Keratinocyte (primary cell): ENCODE measurements around the gene CORO1C. TPM values are rescaled to one million over a fixed set of nuclear protein-coding genes. Genes with fewer than 3 reads are reported as not detected.

ENCODE experiments used
- DNase-seq: peaks from one replicate; pipeline ENCODE4 v3.0.0-alpha.2; 2011; ENCODE audit warnings: low read depth, missing footprints, low spot score
- FAIRE-seq: peaks from 2 replicates; lab custom pipeline; 2011; peaks lifted over from hg19 to GRCh38; lab: Jason Lieb, UNC
- H2AFZ ChIP-seq: 2 replicates; pipeline ENCODE4 v1.6.0; 2012; ENCODE audit warnings: low read length, control low read depth, inconsistent platforms; ENCODE audit not compliant: control insufficient read depth
- H3K27ac ChIP-seq: 2 replicates; pipeline ENCODE4 v1.5.1; 2011; ENCODE audit warnings: low read length; ENCODE audit not compliant: control insufficient read depth, insufficient read depth
- H3K27me3 ChIP-seq: 3 replicates; pipeline ENCODE4 v1.6.0; 2011; ENCODE audit warnings: low read length; ENCODE audit not compliant: control insufficient read depth, insufficient read depth; ENCODE audit errors: extremely low read depth
- H3K36me3 ChIP-seq, 2 experiments: 2 replicates in 1 of 2; 3 replicates in 1 of 2; pipeline ENCODE4 v1.5.1; 2011; ENCODE audit warnings: low read length in 2 of 2, mild to moderate bottlenecking in 1 of 2; ENCODE audit not compliant: control insufficient read depth in 2 of 2, insufficient read depth in 2 of 2; ENCODE audit errors: extremely low read depth in 1 of 2
- H3K4me1 ChIP-seq: 3 replicates; pipeline ENCODE4 v1.5.1; 2011; ENCODE audit warnings: low read length; ENCODE audit not compliant: control insufficient read depth, insufficient read depth; ENCODE audit errors: extremely low read depth
- H3K4me2 ChIP-seq: 3 replicates; pipeline ENCODE4 v1.6.0; 2011; ENCODE audit warnings: low read depth, low read length; ENCODE audit not compliant: control insufficient read depth, insufficient read depth; ENCODE audit errors: extremely low read depth
- H3K4me3 ChIP-seq, 3 experiments: fragments of 200-600 bp in 1 of 3; sonication (generic) in 1 of 3; 2 replicates in 2 of 3; 3 replicates in 1 of 3; pipeline ENCODE4 v1.5.1; 2011 to 2016; ENCODE audit warnings: low read length in 3 of 3, mild to moderate bottlenecking in 3 of 3, control low read depth in 2 of 3, inconsistent platforms in 1 of 3, low read depth in 1 of 3, mixed read lengths in 1 of 3, mixed run types in 1 of 3, moderate library complexity in 1 of 3; ENCODE audit not compliant: control insufficient read depth in 2 of 3, insufficient read depth in 2 of 3; ENCODE audit errors: extremely low read depth in 1 of 3
- H3K79me2 ChIP-seq: 2 replicates; pipeline ENCODE4 v1.6.0; 2012; ENCODE audit warnings: low read length; ENCODE audit not compliant: control insufficient read depth, insufficient read depth
- H3K9ac ChIP-seq: 3 replicates; pipeline ENCODE4 v1.6.0; 2011; ENCODE audit warnings: low read length; ENCODE audit not compliant: control insufficient read depth, insufficient read depth; ENCODE audit errors: extremely low read depth
- H3K9me1 ChIP-seq: 3 replicates; pipeline ENCODE4 v1.6.0; 2011; ENCODE audit warnings: low read length; ENCODE audit not compliant: control insufficient read depth, insufficient read depth; ENCODE audit errors: extremely low read depth
- H3K9me3 ChIP-seq: 2 replicates; pipeline ENCODE4 v1.5.1; 2012; ENCODE audit warnings: low read depth, low read length; ENCODE audit not compliant: control insufficient read depth
- H4K20me1 ChIP-seq: 3 replicates; pipeline ENCODE4 v1.6.0; 2011; ENCODE audit warnings: low read length; ENCODE audit not compliant: control insufficient read depth, insufficient read depth; ENCODE audit errors: extremely low read depth
- EZH2 ChIP-seq: IDR thresholded peaks from one replicate; pipeline ENCODE4 v1.6.1; 2012; ENCODE audit warnings: inconsistent platforms, mild to moderate bottlenecking, low read length, moderate library complexity
- dilution Hi-C: fragments of 300-500 bp; cut with MboI; formaldehyde crosslinking; loops from one replicate; pipeline ENCODE4 v1.7.0; 2020; ENCODE audit warnings: low sequenced_read_pairs; ENCODE audit not compliant: extremely low pct_ligation_motif_present
- polyA plus RNA-seq, 5 experiments: library from polyadenylated mRNA; depleted of rRNA in 3 of 5; stranded (reverse) in 3 of 5; stranded (forward) in 1 of 5; unstranded in 1 of 5; fragments of >200 nt; gene quantifications; 1 replicate in 1 of 5; 2 replicates in 3 of 5; 3 replicates in 1 of 5; pipeline versions ENCODE4 v1.2.1 to v1.2.3, GENCODE V29; 2011 to 2012; ENCODE audit warnings: missing spikeins in 2 of 5, low read depth in 1 of 5, low replicate concordance in 1 of 5
- TF ChIP-seq, protein P1 (sequence below), 3 experiments: IDR thresholded peaks in 1 of 3; conservative IDR thresholded peaks in 1 of 3; optimal IDR thresholded peaks in 1 of 3; 2 replicates in 2 of 3; 3 replicates in 1 of 3; pipeline versions ENCODE3 to v1.5.1; 2011; ENCODE audit warnings: low read length in 3 of 3, mild to moderate bottlenecking in 3 of 3, moderate library complexity in 2 of 3, control low read depth in 1 of 3, inconsistent platforms in 1 of 3; ENCODE audit not compliant: insufficient read depth in 2 of 3; ENCODE audit errors: extremely low read depth in 1 of 3

Gene CORO1C
- polyA plus RNA-seq, 1 donor (not counting 4 experiments of a cell fraction or from before 2014, with no cell fraction given), result 283 TPM

- no peak overlapping the region for H3K4me2 ChIP-seq
- DNase-seq, result no peak
- no peaks in the 10 kb centered on the region for H3K9me1 ChIP-seq
- H3K27me3 ChIP-seq, result no peaks in the 10 kb centered on the region
- no peaks in the 10 kb centered on the region for H3K79me2 ChIP-seq
- no peak overlapping the region for H3K27ac ChIP-seq
- no peaks in the 10 kb centered on the region for H4K20me1 ChIP-seq
- H3K4me3 ChIP-seq, result no peak overlapping the region
- dilution Hi-C loops, result no loop called here
- FAIRE-seq, result no peak
- H3K4me1 ChIP-seq, result peaks cover 6% of the 10 kb centered on the region
- no peaks in the 10 kb centered on the region for H3K9me3 ChIP-seq
- H2AFZ ChIP-seq, result no peak overlapping the region
- TF ChIP-seq EZH2, result no peak
- TF ChIP-seq, protein P1, sequence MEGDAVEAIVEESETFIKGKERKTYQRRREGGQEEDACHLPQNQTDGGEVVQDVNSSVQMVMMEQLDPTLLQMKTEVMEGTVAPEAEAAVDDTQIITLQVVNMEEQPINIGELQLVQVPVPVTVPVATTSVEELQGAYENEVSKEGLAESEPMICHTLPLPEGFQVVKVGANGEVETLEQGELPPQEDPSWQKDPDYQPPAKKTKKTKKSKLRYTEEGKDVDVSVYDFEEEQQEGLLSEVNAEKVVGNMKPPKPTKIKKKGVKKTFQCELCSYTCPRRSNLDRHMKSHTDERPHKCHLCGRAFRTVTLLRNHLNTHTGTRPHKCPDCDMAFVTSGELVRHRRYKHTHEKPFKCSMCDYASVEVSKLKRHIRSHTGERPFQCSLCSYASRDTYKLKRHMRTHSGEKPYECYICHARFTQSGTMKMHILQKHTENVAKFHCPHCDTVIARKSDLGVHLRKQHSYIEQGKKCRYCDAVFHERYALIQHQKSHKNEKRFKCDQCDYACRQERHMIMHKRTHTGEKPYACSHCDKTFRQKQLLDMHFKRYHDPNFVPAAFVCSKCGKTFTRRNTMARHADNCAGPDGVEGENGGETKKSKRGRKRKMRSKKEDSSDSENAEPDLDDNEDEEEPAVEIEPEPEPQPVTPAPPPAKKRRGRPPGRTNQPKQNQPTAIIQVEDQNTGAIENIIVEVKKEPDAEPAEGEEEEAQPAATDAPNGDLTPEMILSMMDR (optimal IDR thresholded peaks at IDR 0.05 in 1 of 3, IDR thresholded peaks at IDR 0.05 in 1 of 3, conservative IDR thresholded peaks at IDR 0.05 in 1 of 3; ENCODE audit: extremely low read depth in 1 of 3, insufficient read depth in 2 of 3, low read length in 3 of 3), result no peak
- no peak overlapping the region for H3K9ac ChIP-seq
- H3K36me3 ChIP-seq, result no peaks in the 10 kb centered on the region
Observed at GRCh38 chr12:108756421-108756820, 25.1 kb upstream of the CORO1C start.

DNA sequence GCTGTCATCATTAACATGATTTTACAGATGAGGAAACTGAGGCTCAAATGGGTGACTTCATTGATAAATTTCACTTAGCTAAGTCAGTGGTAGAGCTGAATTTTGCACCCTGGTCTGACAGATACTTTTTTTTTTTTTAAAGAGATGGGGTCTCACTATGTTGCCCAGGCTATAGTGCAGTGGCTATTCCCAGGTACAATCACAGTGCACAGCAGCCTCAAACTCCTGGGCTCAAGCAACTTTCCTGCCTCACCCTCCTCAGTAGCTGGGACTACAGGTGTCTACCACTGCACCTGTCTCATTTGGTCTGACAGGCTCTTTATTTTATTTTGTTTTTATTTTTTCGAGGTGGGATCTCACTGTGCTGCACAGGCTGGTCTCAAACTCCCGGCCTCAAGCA, 24.2 kb upstream of the CORO1C start:
- TF ChIP-seq EZH2, result no peak
- TF ChIP-seq, protein P1 (optimal IDR thresholded peaks at IDR 0.05 in 1 of 3, IDR thresholded peaks at IDR 0.05 in 1 of 3, conservative IDR thresholded peaks at IDR 0.05 in 1 of 3; ENCODE audit: extremely low read depth in 1 of 3, insufficient read depth in 2 of 3, low read length in 3 of 3), result no peak
- FAIRE-seq, result no peak
- Histone ChIP-seq H4K20me1 (no peaks in the 10 kb centered on the region), H3K79me2 (no peaks in the 10 kb centered on the region), H3K27me3 (no peaks in the 10 kb centered on the region), H3K4me1 (peaks cover 6% of the 10 kb centered on the region), H2AFZ (no peak overlapping the region), H3K9me1 (no peaks in the 10 kb centered on the region), H3K9me3 (no peaks in the 10 kb centered on the region), H3K9ac (no peak overlapping the region), H3K27ac (no peak overlapping the region), H3K36me3 (no peaks in the 10 kb centered on the region), H3K4me2 (no peak overlapping the region), H3K4me3 (no peak overlapping the region)
- DNase-seq, result no peak
- dilution Hi-C loops, result no loop called here
